RWPE2 (cell line): ENCODE results near the gene LAMC3.
"Not testable (repeated sequence)": the region's sequence is repeated elsewhere in the genome, so short reads cannot be mapped to it uniquely, and the experiment has no call there.

ENCODE experiments used
- ATAC-seq: fragments of 200-7000 bp; cut with Tn5 transposase; 3 replicates; pipeline ENCODE4 v1.9.1; 2021; ENCODE audit warnings: low read depth
- DNase-seq: peaks from one replicate; pipeline ENCODE4 v3.0.0-alpha.2; 2020; ENCODE audit warnings: low spot score
- H3K27ac ChIP-seq: fragments of 450-650 bp; 2 replicates; pipeline ENCODE4 v1.5.1; 2017; ENCODE audit warnings: mild to moderate bottlenecking; ENCODE audit not compliant: poor library complexity, severe bottlenecking
- H3K27me3 ChIP-seq: fragments of 250-450 bp; sonication (Bioruptor Pico); 2 replicates; pipeline ENCODE4 v1.5.1; 2021; ENCODE audit warnings: mild to moderate bottlenecking, moderate library complexity; ENCODE audit not compliant: insufficient read depth, poor library complexity, severe bottlenecking
- H3K36me3 ChIP-seq: fragments of 250-450 bp; sonication (Bioruptor Pico); 2 replicates; pipeline ENCODE4 v1.5.1; 2020; ENCODE audit warnings: low read depth, mild to moderate bottlenecking, moderate library complexity
- H3K4me1 ChIP-seq: fragments of 250-450 bp; sonication (Bioruptor Pico); 2 replicates; pipeline ENCODE4 v1.5.1; 2021; ENCODE audit warnings: mild to moderate bottlenecking, moderate library complexity; ENCODE audit not compliant: insufficient read depth, poor library complexity, severe bottlenecking
- H3K4me3 ChIP-seq: fragments of 250-450 bp; sonication (Bioruptor Pico); 2 replicates; pipeline ENCODE4 v1.5.1; 2021; ENCODE audit warnings: mild to moderate bottlenecking, moderate library complexity; ENCODE audit not compliant: severe bottlenecking
- H3K9me3 ChIP-seq: fragments of 250-450 bp; sonication (Bioruptor Pico); 2 replicates; pipeline ENCODE4 v1.5.1; 2021; ENCODE audit warnings: mild to moderate bottlenecking, moderate library complexity; ENCODE audit not compliant: severe bottlenecking
- CTCF ChIP-seq: fragments of 450-650 bp; IDR thresholded peaks from one replicate; pipeline ENCODE4 v1.5.1; 2017; ENCODE audit warnings: mild to moderate bottlenecking, moderate library complexity; ENCODE audit not compliant: poor library complexity, severe bottlenecking

Gene LAMC3

DNA sequence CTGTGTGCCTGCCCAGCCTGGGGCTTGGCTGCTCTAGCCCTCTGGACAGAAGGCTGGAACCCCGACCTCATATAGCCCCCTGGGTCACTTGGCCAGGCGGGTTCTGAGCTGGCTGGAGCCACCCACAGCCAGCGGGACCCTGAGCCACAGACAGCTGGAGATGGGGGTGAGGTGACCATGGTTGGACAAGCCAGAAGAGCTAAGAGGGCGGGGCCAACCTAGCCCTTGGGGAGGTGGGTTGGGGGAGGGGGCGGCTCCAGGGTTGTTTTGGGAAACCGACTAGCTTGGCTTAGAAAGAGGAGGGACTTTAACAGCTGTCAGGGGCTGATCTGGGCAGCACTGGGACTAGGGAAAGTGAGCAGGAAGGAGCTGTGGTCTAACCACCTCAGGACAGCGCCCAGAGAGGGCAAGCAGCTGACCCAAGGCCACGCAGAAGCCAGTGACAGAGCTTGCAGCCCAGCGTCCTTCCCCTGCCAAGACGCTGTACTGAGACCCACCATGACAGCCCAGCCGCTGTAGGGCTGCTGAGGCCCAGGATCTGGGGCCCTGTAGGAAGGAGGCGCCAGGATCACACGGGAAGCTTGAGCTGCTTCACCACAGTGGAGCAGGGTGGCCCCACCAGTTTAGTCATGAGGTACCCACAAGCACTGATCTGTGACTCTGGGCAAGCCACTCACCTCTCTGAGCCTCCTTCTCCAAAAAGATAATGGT, 89.6 kb downstream of the LAMC3 start:
- Histone ChIP-seq H3K4me3 (no peak overlapping the region), H3K4me1 (no peaks in the 10 kb centered on the region), H3K27me3 (peaks cover 6% of the 10 kb centered on the region), H3K36me3 (no peaks in the 10 kb centered on the region), H3K9me3 (peaks cover 6% of the 10 kb centered on the region), H3K27ac (no peak overlapping the region)
- no peak for ATAC-seq
- no peak for TF ChIP-seq CTCF
- no peak for DNase-seq

DNA sequence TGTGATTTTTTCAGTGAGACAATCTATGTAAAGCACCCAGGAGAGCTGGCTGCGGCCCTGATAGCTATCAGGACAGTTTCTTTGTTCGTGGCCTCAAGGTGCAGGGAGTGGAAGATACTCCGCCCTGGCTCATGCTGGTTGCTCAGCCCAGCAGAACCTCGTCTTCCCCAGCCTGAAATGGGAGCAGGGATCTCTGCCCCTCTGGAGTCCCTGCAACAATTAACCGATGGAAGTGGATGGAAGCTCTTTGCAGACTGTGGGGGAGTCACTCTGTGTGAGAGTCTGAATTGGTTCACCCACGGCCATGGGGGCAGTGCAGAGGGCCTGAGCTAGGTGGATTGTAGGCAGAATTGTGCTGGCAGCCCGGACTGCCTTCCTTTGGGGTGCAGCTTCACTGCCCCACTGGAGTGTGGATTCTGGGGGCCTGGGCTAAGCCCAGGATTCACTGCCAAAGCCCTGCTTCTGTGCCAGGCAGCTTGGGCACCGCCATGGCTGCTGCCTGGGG, 90.2 kb downstream of the LAMC3 start:
- ATAC-seq (no peak), DNase-seq (no peak)
- no peaks in the 10 kb centered on the region for H3K4me1 ChIP-seq
- peaks cover 6% of the 10 kb centered on the region for H3K9me3 ChIP-seq
- no peak for TF ChIP-seq CTCF
- no peaks in the 10 kb centered on the region for H3K36me3 ChIP-seq
- H3K27me3 ChIP-seq, result peaks cover 6% of the 10 kb centered on the region
- no peak overlapping the region for H3K27ac ChIP-seq
- H3K4me3 ChIP-seq, result no peak overlapping the region

- ATAC-seq, H3K27ac ChIP-seq, H3K27me3 ChIP-seq, H3K4me3 ChIP-seq, H3K36me3 ChIP-seq, H3K9me3 ChIP-seq, H3K4me1 ChIP-seq, DNase-seq: not testable (repeated sequence)
Measured at GRCh38 chr9:131099845-131100244, 90.9 kb downstream of the LAMC3 start.

- Histone ChIP-seq H3K4me1 (no peaks in the 10 kb centered on the region), H3K27me3 (peaks cover 5% of the 10 kb centered on the region), H3K36me3 (no peaks in the 10 kb centered on the region), H3K9me3 (peaks cover 6% of the 10 kb centered on the region), H3K27ac (no peak overlapping the region), H3K4me3 (no peak overlapping the region)
- DNase-seq, result no peak
- no peak for ATAC-seq
- no peak for TF ChIP-seq CTCF
Measured at GRCh38 chr9:131100445-131100844, 91.5 kb downstream of the LAMC3 start.

DNA sequence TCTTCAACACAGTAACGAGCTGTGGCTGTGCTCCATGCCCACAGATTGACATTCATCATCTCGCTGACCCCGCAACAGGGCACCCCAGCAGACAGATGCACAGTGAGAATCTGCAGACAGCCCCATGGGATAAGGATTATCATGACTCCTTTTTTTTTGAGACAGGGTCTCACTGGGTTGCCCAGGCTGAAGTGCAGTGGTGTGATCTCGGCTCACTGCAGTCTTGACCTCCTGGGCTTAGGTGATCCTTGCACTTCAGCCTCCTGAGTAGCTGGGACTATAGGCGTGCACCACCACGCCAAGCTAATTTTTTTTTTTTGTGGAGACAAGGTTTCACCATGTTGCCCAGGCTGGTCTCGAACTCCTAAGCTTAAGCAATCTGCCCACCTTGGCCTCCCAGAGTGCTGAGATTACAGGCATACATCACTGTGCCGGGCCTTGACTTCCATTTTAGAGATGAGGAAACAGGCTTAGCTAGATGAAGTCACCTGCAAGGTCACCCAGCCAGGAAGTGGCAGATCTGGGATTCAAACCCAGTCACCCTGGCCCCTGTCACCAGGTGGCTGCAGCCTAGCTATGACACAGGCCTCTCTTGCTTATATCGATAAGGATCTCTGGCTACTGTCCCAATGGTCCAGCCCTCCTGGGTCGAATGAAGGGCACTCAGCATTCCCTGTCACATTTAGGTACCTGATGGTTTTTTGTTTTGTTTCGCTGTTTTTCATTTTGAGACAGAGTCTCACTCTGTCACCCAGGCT, 92.4 kb downstream of the LAMC3 start:
- Histone ChIP-seq H3K9me3 (peaks cover 6% of the 10 kb centered on the region), H3K4me1 (no peaks in the 10 kb centered on the region), H3K4me3 (no peak overlapping the region), H3K36me3 (no peaks in the 10 kb centered on the region), H3K27me3 (no peaks in the 10 kb centered on the region), H3K27ac (no peak overlapping the region)
- TF ChIP-seq CTCF, result no peak
- DNase-seq (no peak), ATAC-seq (no peak)
